ENCODE results near the gene ZHX3. TPM values are rescaled to one million over a fixed set of nuclear protein-coding genes. Genes with fewer than 3 reads are reported as not detected.

The ZHX3 gene
- total RNA-seq, 1 donor from 2014 or later: 14.5 TPM

GRCh38 chr20:41222296-41222695 is 95.2 kb downstream of the ZHX3 start:
- Histone ChIP-seq H3K4me3 (ENCODE audit: low read depth, low read length) (no peak overlapping the region), H3K36me3 (ENCODE audit: control insufficient read depth, insufficient read depth, low read length) (no peaks in the 10 kb centered on the region), H3K27me3 (ENCODE audit: control insufficient read depth, insufficient read depth, low read length) (no peaks in the 10 kb centered on the region)
- no peak for TF ChIP-seq CTCF (IDR thresholded peaks at IDR 0.05; ENCODE audit: insufficient read depth, low read length, severe bottlenecking)
- no peak for DNase-seq (ENCODE audit: low read depth)
- FAIRE-seq: no peak

- Histone ChIP-seq H3K4me3 (ENCODE audit: low read depth, low read length) (no peak overlapping the region), H3K36me3 (ENCODE audit: control insufficient read depth, insufficient read depth, low read length) (no peaks in the 10 kb centered on the region), H3K27me3 (ENCODE audit: control insufficient read depth, insufficient read depth, low read length) (no peaks in the 10 kb centered on the region)
- DNase-seq (ENCODE audit: low read depth) (no peak), FAIRE-seq (no peak)
- no peak for TF ChIP-seq CTCF (IDR thresholded peaks at IDR 0.05; ENCODE audit: insufficient read depth, low read length, severe bottlenecking)
These were observed 95.8 kb downstream of the ZHX3 start for GRCh38 chr20:41221614-41222218.

- Histone ChIP-seq H3K27me3 (ENCODE audit: control insufficient read depth, insufficient read depth, low read length) (no peaks in the 10 kb centered on the region), H3K4me3 (ENCODE audit: low read depth, low read length) (no peak overlapping the region), H3K36me3 (ENCODE audit: control insufficient read depth, insufficient read depth, low read length) (no peaks in the 10 kb centered on the region)
- DNase-seq (ENCODE audit: low read depth) (no peak), FAIRE-seq (no peak)
- no peak for TF ChIP-seq CTCF (IDR thresholded peaks at IDR 0.05; ENCODE audit: insufficient read depth, low read length, severe bottlenecking)
These were observed 97.7 kb downstream of the ZHX3 start for GRCh38 chr20:41219824-41220223.

GRCh38 chr20:41218466-41218865 is 99.1 kb downstream of the ZHX3 start:
- H3K27me3 ChIP-seq (ENCODE audit: control insufficient read depth, insufficient read depth, low read length): no peaks in the 10 kb centered on the region
- peak; percentile 35 for DNase-seq (ENCODE audit: low read depth)
- H3K4me3 ChIP-seq (ENCODE audit: low read depth, low read length): no peak overlapping the region
- FAIRE-seq: no peak
- no peaks in the 10 kb centered on the region for H3K36me3 ChIP-seq (ENCODE audit: control insufficient read depth, insufficient read depth, low read length)
- no peak for TF ChIP-seq CTCF (IDR thresholded peaks at IDR 0.05; ENCODE audit: insufficient read depth, low read length, severe bottlenecking)

GRCh38 chr20:41217422-41217821 is 100.1 kb downstream of the ZHX3 start:
- no peak for FAIRE-seq
- H3K36me3 ChIP-seq (ENCODE audit: control insufficient read depth, insufficient read depth, low read length): no peaks in the 10 kb centered on the region
- no peak for DNase-seq (ENCODE audit: low read depth)
- H3K4me3 ChIP-seq (ENCODE audit: low read depth, low read length): no peak overlapping the region
- no peak for TF ChIP-seq CTCF (IDR thresholded peaks at IDR 0.05; ENCODE audit: insufficient read depth, low read length, severe bottlenecking)
- H3K27me3 ChIP-seq (ENCODE audit: control insufficient read depth, insufficient read depth, low read length): no peaks in the 10 kb centered on the region

GRCh38 chr20:41214666-41215065 is 102.9 kb downstream of the ZHX3 start:
- peak; percentile 77 for DNase-seq (ENCODE audit: low read depth)
- TF ChIP-seq CTCF (IDR thresholded peaks at IDR 0.05; ENCODE audit: insufficient read depth, low read length, severe bottlenecking): no peak
- no peak overlapping the region for H3K4me3 ChIP-seq (ENCODE audit: low read depth, low read length)
- H3K36me3 ChIP-seq (ENCODE audit: control insufficient read depth, insufficient read depth, low read length): no peaks in the 10 kb centered on the region
- FAIRE-seq: no peak
- no peaks in the 10 kb centered on the region for H3K27me3 ChIP-seq (ENCODE audit: control insufficient read depth, insufficient read depth, low read length)
